ENCODE results near the gene KLHDC7B. TPM values are rescaled to one million over a fixed set of nuclear protein-coding genes. Genes with fewer than 3 reads are reported as not detected.

KLHDC7B gene
- total and polyA plus RNA-seq, 2 donors (not counting 3 experiments of a cell fraction or from before 2014, with no cell fraction given), result not detected

DNA sequence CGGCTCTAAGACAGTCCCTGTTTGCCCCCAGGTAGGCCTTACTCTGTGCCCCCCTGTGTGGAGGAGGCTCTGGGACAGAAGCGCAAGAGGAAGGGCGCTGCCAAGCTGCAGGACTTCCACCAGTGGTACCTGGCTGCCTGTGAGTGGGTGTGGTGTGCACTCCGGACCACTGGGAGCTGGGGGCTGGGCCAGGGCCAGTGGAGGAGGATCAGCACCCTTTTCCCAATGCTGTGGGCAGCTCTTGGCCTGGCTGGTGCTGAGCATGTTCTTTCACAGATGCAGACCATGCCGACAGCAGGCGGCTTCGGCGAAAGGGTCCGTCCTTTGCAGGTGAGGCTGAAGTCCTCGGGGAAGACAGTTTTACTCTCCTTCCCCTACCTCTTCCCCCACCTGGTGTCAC lies 24.0 kb upstream of the KLHDC7B start:
- Histone ChIP-seq H3K4me1 (ENCODE audit: control insufficient read depth, extremely low read depth, insufficient read depth, low read length) (peaks cover 11% of the 10 kb centered on the region), H3K9me1 (replicated peaks; ENCODE audit: control insufficient read depth, extremely low read depth, insufficient read depth, low read length) (no peaks in the 10 kb centered on the region), H3K79me2 (ENCODE audit: control insufficient read depth, insufficient read depth, low read length) (peaks cover 10% of the 10 kb centered on the region), H3K9me3 (replicated peaks; ENCODE audit: control insufficient read depth, insufficient read depth, low read length) (no peaks in the 10 kb centered on the region), H3K27me3 (ENCODE audit: control insufficient read depth in 2 of 2, insufficient read depth in 2 of 2, low read length in 2 of 2) (no peaks in the 10 kb centered on the region), H3K4me2 (ENCODE audit: insufficient read depth, low read length) (no peak overlapping the region), H3K9ac (replicated peaks; ENCODE audit: extremely low read depth, insufficient read depth, low read length) (no peak overlapping the region), H3K4me3 (replicated peaks in 1 of 3; ENCODE audit: insufficient read depth in 1 of 3, low read depth in 1 of 3, low read length in 3 of 3) (no peak overlapping the region), H4K20me1 (replicated peaks; ENCODE audit: control insufficient read depth, extremely low read depth, insufficient read depth, low read length) (no peaks in the 10 kb centered on the region), H3K27ac (ENCODE audit: insufficient read depth, low read depth, low read length) (no peak overlapping the region), H3K36me3 (ENCODE audit: control insufficient read depth in 2 of 2, extremely low read depth in 1 of 2, insufficient read depth in 2 of 2, low read length in 2 of 2) (peaks cover 0 to 27% of the 10 kb centered on the region in 2 experiments), H2AFZ (ENCODE audit: low read depth, low read length) (no peak overlapping the region)
- intact Hi-C loops (cut with micrococcal nuclease) (no loop called here), dilution Hi-C loops (cut with MboI; ENCODE audit: extremely low pct_ligation_motif_present, low sequenced_read_pairs) (no loop called here)
- no peak for DNase-seq (ENCODE audit: low read depth, low spot score)
- BruUV-seq (replicated peaks), result no TSS peak
- ChIA-PET POLR2A (no interaction called here), CTCF (no interaction called here)
- no peak for FAIRE-seq
- TF ChIP-seq MYC (IDR thresholded peaks at IDR 0.05; ENCODE audit: low read depth, low read length) (no peak), POLR2AphosphoS5 (IDR thresholded peaks at IDR 0.05; ENCODE audit: insufficient read depth, low read depth, low read length) (no peak), GATA2 (IDR thresholded peaks at IDR 0.05; ENCODE audit: insufficient read depth, insufficient read length, low read depth, low read length) (no peak), JUN (IDR thresholded peaks at IDR 0.05; ENCODE audit: borderline replicate concordance, insufficient read depth, insufficient read length, low read depth) (no peak), FOS (IDR thresholded peaks at IDR 0.05; ENCODE audit: borderline replicate concordance, insufficient read depth, low read length) (no peak), POLR2A (IDR thresholded peaks at IDR 0.05; ENCODE audit: low read depth, low read length) (no peak), EZH2 (IDR thresholded peaks at IDR 0.05; ENCODE audit: borderline replicate concordance, low read depth, low read length, severe bottlenecking) (no peak)
- TF ChIP-seq, protein P1, sequence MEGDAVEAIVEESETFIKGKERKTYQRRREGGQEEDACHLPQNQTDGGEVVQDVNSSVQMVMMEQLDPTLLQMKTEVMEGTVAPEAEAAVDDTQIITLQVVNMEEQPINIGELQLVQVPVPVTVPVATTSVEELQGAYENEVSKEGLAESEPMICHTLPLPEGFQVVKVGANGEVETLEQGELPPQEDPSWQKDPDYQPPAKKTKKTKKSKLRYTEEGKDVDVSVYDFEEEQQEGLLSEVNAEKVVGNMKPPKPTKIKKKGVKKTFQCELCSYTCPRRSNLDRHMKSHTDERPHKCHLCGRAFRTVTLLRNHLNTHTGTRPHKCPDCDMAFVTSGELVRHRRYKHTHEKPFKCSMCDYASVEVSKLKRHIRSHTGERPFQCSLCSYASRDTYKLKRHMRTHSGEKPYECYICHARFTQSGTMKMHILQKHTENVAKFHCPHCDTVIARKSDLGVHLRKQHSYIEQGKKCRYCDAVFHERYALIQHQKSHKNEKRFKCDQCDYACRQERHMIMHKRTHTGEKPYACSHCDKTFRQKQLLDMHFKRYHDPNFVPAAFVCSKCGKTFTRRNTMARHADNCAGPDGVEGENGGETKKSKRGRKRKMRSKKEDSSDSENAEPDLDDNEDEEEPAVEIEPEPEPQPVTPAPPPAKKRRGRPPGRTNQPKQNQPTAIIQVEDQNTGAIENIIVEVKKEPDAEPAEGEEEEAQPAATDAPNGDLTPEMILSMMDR (IDR thresholded peaks at IDR 0.05; ENCODE audit: extremely low read depth in 1 of 2, insufficient read depth in 1 of 2, low read depth in 1 of 2, low read length in 2 of 2), result no peak
- TF ChIP-seq, protein P2, sequence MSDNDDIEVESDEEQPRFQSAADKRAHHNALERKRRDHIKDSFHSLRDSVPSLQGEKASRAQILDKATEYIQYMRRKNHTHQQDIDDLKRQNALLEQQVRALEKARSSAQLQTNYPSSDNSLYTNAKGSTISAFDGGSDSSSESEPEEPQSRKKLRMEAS (IDR thresholded peaks at IDR 0.05; ENCODE audit: insufficient read depth, insufficient read length), result no peak

All from endothelial cell of umbilical vein (primary cell).